Keratinocyte (primary cell): Measurements from ENCODE around the gene C4orf46. TPM values are rescaled to one million over a fixed set of nuclear protein-coding genes. Genes with fewer than 3 reads are reported as not detected.

Source experiments
- DNase-seq: peaks from one replicate; pipeline ENCODE4 v3.0.0-alpha.2; 2011; ENCODE audit warnings: low read depth, missing footprints, low spot score
- FAIRE-seq: peaks from 2 replicates; lab custom pipeline; 2011; peaks lifted over from hg19 to GRCh38; lab: Jason Lieb, UNC
- H2AFZ ChIP-seq: 2 replicates; pipeline ENCODE4 v1.6.0; 2012; ENCODE audit warnings: low read length, control low read depth, inconsistent platforms; ENCODE audit not compliant: control insufficient read depth
- H3K27ac ChIP-seq: 2 replicates; pipeline ENCODE4 v1.5.1; 2011; ENCODE audit warnings: low read length; ENCODE audit not compliant: control insufficient read depth, insufficient read depth
- H3K27me3 ChIP-seq: 3 replicates; pipeline ENCODE4 v1.6.0; 2011; ENCODE audit warnings: low read length; ENCODE audit not compliant: control insufficient read depth, insufficient read depth; ENCODE audit errors: extremely low read depth
- H3K36me3 ChIP-seq, 2 experiments: 2 replicates in 1 of 2; 3 replicates in 1 of 2; pipeline ENCODE4 v1.5.1; 2011; ENCODE audit warnings: low read length in 2 of 2, mild to moderate bottlenecking in 1 of 2; ENCODE audit not compliant: control insufficient read depth in 2 of 2, insufficient read depth in 2 of 2; ENCODE audit errors: extremely low read depth in 1 of 2
- H3K4me1 ChIP-seq: 3 replicates; pipeline ENCODE4 v1.5.1; 2011; ENCODE audit warnings: low read length; ENCODE audit not compliant: control insufficient read depth, insufficient read depth; ENCODE audit errors: extremely low read depth
- H3K4me2 ChIP-seq: 3 replicates; pipeline ENCODE4 v1.6.0; 2011; ENCODE audit warnings: low read depth, low read length; ENCODE audit not compliant: control insufficient read depth, insufficient read depth; ENCODE audit errors: extremely low read depth
- H3K4me3 ChIP-seq, 3 experiments: fragments of 200-600 bp in 1 of 3; sonication (generic) in 1 of 3; 2 replicates in 2 of 3; 3 replicates in 1 of 3; pipeline ENCODE4 v1.5.1; 2011 to 2016; ENCODE audit warnings: low read length in 3 of 3, mild to moderate bottlenecking in 3 of 3, control low read depth in 2 of 3, inconsistent platforms in 1 of 3, low read depth in 1 of 3, mixed read lengths in 1 of 3, mixed run types in 1 of 3, moderate library complexity in 1 of 3; ENCODE audit not compliant: control insufficient read depth in 2 of 3, insufficient read depth in 2 of 3; ENCODE audit errors: extremely low read depth in 1 of 3
- H3K79me2 ChIP-seq: 2 replicates; pipeline ENCODE4 v1.6.0; 2012; ENCODE audit warnings: low read length; ENCODE audit not compliant: control insufficient read depth, insufficient read depth
- H3K9ac ChIP-seq: 3 replicates; pipeline ENCODE4 v1.6.0; 2011; ENCODE audit warnings: low read length; ENCODE audit not compliant: control insufficient read depth, insufficient read depth; ENCODE audit errors: extremely low read depth
- H3K9me1 ChIP-seq: 3 replicates; pipeline ENCODE4 v1.6.0; 2011; ENCODE audit warnings: low read length; ENCODE audit not compliant: control insufficient read depth, insufficient read depth; ENCODE audit errors: extremely low read depth
- H3K9me3 ChIP-seq: 2 replicates; pipeline ENCODE4 v1.5.1; 2012; ENCODE audit warnings: low read depth, low read length; ENCODE audit not compliant: control insufficient read depth
- H4K20me1 ChIP-seq: 3 replicates; pipeline ENCODE4 v1.6.0; 2011; ENCODE audit warnings: low read length; ENCODE audit not compliant: control insufficient read depth, insufficient read depth; ENCODE audit errors: extremely low read depth
- CTCF ChIP-seq, 3 experiments: IDR thresholded peaks in 1 of 3; conservative IDR thresholded peaks in 1 of 3; optimal IDR thresholded peaks in 1 of 3; 2 replicates in 2 of 3; 3 replicates in 1 of 3; pipeline versions ENCODE3 to v1.5.1; 2011; ENCODE audit warnings: low read length in 3 of 3, mild to moderate bottlenecking in 3 of 3, moderate library complexity in 2 of 3, control low read depth in 1 of 3, inconsistent platforms in 1 of 3; ENCODE audit not compliant: insufficient read depth in 2 of 3; ENCODE audit errors: extremely low read depth in 1 of 3
- EZH2 ChIP-seq: IDR thresholded peaks from one replicate; pipeline ENCODE4 v1.6.1; 2012; ENCODE audit warnings: inconsistent platforms, mild to moderate bottlenecking, low read length, moderate library complexity
- dilution Hi-C: fragments of 300-500 bp; cut with MboI; formaldehyde crosslinking; loops from one replicate; pipeline ENCODE4 v1.7.0; 2020; ENCODE audit warnings: low sequenced_read_pairs; ENCODE audit not compliant: extremely low pct_ligation_motif_present
- polyA plus RNA-seq, 5 experiments: library from polyadenylated mRNA; depleted of rRNA in 3 of 5; stranded (reverse) in 3 of 5; stranded (forward) in 1 of 5; unstranded in 1 of 5; fragments of >200 nt; gene quantifications; 1 replicate in 1 of 5; 2 replicates in 3 of 5; 3 replicates in 1 of 5; pipeline versions ENCODE4 v1.2.1 to v1.2.3, GENCODE V29; 2011 to 2012; ENCODE audit warnings: missing spikeins in 2 of 5, low read depth in 1 of 5, low replicate concordance in 1 of 5

The C4orf46 gene
- polyA plus RNA-seq, 1 donor (not counting 4 experiments of a cell fraction or from before 2014, with no cell fraction given): 14.6 TPM

GRCh38 chr4:158649111-158649680, 22.5 kb downstream of the C4orf46 start:
- no peak for DNase-seq
- Histone ChIP-seq H2AFZ (no peak overlapping the region), H3K4me3 (no peak overlapping the region), H3K27ac (no peak overlapping the region), H3K9ac (no peak overlapping the region), H3K36me3 (no peaks in the 10 kb centered on the region), H3K9me3 (no peaks in the 10 kb centered on the region), H3K79me2 (no peaks in the 10 kb centered on the region), H3K9me1 (no peaks in the 10 kb centered on the region), H3K27me3 (no peaks in the 10 kb centered on the region), H3K4me1 (peaks cover 5% of the 10 kb centered on the region), H3K4me2 (no peak overlapping the region), H4K20me1 (no peaks in the 10 kb centered on the region)
- TF ChIP-seq CTCF (optimal IDR thresholded peaks at IDR 0.05 in 1 of 3, IDR thresholded peaks at IDR 0.05 in 1 of 3, conservative IDR thresholded peaks at IDR 0.05 in 1 of 3; ENCODE audit: extremely low read depth in 1 of 3, insufficient read depth in 2 of 3, low read length in 3 of 3) (no peak), EZH2 (no peak)
- FAIRE-seq: no peak
- dilution Hi-C loops: no loop called here

GRCh38 chr4:158644760-158645159, 26.9 kb downstream of the C4orf46 start:
- dilution Hi-C loops: no loop called here
- FAIRE-seq (no peak), DNase-seq (no peak)
- no peaks in the 10 kb centered on the region for H3K9me1 ChIP-seq
- no peaks in the 10 kb centered on the region for H4K20me1 ChIP-seq
- no peak for TF ChIP-seq EZH2
- no peak for TF ChIP-seq CTCF (optimal IDR thresholded peaks at IDR 0.05 in 1 of 3, IDR thresholded peaks at IDR 0.05 in 1 of 3, conservative IDR thresholded peaks at IDR 0.05 in 1 of 3; ENCODE audit: extremely low read depth in 1 of 3, insufficient read depth in 2 of 3, low read length in 3 of 3)
- H3K27me3 ChIP-seq: no peaks in the 10 kb centered on the region
- H3K79me2 ChIP-seq: no peaks in the 10 kb centered on the region
- H3K27ac ChIP-seq: no peak overlapping the region
- H3K4me2 ChIP-seq: no peak overlapping the region
- no peaks in the 10 kb centered on the region for H3K9me3 ChIP-seq
- H3K4me3 ChIP-seq: no peak overlapping the region
- peaks cover 5% of the 10 kb centered on the region for H3K4me1 ChIP-seq
- no peaks in the 10 kb centered on the region for H3K36me3 ChIP-seq
- H3K9ac ChIP-seq: no peak overlapping the region
- H2AFZ ChIP-seq: no peak overlapping the region
